Omental fat pad (tissue), 4 donors: Measurements from ENCODE around the gene ALG5. TPM values are rescaled to one million over a fixed set of nuclear protein-coding genes. Genes with fewer than 3 reads are reported as not detected.

ENCODE experiments used
- ATAC-seq: fragments of 150-250 bp; one replicate; pipeline ENCODE4 v1.9.1; 2016; ENCODE audit warnings: mild to moderate bottlenecking, moderate library complexity; ENCODE audit not compliant: low FRiP score
- DNase-seq: peaks from one replicate; pipeline ENCODE4 v3.0.0-alpha.2; 2019; ENCODE audit warnings: low spot score
- total RNA-seq, 4 donors: library from RNA; depleted of rRNA; stranded (reverse); fragments of >200 nt; gene quantifications; one replicate each; pipeline ENCODE4 v1.1.0, GENCODE V29; 2016
- TF ChIP-seq, protein P1 (sequence below), 3 donors: fragments of 450-650 bp; IDR thresholded peaks; one replicate each; pipeline ENCODE4 v1.5.1; 2016 to 2017; ENCODE audit warnings: antibody characterized with exemption in 3 of 3, mild to moderate bottlenecking in 3 of 3, moderate library complexity in 2 of 3

The ALG5 gene
- total RNA-seq, 4 donors from 2014 or later: 21.0 to 41.3 (median 29.4) TPM

DNA sequence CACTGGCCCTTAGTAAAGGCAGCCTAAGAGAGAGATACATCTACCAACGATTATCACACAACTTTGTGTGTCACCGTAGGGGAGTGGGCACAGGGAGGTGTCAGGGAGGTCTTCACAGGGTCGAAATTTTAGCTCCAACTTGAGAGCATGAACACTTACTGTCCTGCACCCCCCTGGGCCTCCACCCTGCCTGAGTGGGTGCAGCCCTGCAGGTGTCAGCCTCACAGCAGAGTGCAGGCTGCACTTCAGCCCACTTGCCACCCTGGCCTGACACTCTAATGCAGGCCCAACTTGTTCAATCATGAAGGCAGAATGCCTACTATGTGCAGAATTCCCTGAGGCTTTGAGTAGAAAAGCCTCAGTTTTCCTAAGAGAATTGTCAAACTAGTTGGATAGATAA is 75.1 kb downstream of the ALG5 start:
- TF ChIP-seq, protein P1, sequence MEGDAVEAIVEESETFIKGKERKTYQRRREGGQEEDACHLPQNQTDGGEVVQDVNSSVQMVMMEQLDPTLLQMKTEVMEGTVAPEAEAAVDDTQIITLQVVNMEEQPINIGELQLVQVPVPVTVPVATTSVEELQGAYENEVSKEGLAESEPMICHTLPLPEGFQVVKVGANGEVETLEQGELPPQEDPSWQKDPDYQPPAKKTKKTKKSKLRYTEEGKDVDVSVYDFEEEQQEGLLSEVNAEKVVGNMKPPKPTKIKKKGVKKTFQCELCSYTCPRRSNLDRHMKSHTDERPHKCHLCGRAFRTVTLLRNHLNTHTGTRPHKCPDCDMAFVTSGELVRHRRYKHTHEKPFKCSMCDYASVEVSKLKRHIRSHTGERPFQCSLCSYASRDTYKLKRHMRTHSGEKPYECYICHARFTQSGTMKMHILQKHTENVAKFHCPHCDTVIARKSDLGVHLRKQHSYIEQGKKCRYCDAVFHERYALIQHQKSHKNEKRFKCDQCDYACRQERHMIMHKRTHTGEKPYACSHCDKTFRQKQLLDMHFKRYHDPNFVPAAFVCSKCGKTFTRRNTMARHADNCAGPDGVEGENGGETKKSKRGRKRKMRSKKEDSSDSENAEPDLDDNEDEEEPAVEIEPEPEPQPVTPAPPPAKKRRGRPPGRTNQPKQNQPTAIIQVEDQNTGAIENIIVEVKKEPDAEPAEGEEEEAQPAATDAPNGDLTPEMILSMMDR (IDR thresholded peaks at IDR 0.05): no peak
- DNase-seq: no peak
- ATAC-seq: no peak

DNA sequence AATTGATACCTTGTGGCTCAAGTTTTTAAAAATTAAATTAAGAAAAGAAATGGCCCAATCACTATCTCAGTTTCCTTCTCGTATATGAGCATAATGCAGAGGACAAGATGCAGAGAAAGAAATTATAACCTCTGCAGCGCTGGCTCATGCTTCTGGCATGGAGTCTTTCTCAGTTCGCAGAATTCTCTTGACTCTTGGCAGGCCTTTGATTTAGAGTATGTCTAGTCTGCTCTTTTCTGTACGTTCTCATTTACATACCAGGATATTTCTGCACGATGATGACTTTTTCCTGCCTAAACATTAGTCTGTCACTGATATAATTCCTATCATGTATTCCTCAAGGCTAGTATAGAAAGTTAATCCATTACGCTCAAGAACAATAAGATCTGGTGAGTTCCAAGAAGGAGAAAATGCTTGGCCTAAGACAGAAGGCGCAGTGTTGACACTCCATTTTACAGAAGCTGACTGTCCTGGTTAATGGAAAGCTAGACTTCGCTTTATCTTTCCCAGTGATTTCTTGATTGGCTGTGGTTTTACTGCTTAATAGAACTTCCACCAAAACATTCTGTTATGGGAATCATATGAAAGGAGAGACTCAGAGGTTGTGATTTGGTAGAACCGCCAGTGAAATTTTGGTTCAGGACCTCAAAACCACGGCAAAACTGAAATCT is 77.4 kb downstream of the ALG5 start:
- ATAC-seq (no peak), DNase-seq (no peak)
- TF ChIP-seq, protein P1 (IDR thresholded peaks at IDR 0.05): no peak

DNA sequence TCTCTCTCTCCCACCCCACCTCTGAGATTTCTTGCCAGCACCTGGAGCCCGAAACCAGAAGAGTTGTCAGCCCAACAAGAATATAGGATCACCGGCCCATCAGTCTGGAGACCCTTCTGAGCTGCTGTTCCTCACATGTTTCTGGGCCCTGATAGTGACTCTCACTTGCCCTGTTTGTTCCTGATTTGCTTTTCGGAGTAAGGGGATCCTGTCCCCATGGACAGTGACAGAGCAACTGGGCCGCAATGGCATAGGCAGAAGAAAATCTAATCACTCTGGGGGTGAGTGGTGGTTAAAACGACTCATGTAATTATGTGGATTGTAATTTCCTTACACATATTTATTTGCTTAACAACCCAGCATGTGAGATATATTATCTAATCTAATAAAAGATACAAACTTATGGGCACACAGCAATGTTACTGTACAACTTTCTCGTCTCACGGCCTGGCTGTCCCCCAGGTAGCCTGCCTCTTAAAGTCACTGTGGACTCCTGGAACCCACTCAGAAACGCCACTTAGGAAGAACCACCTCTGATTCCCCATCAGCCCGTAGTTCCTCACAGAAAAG is 78.4 kb downstream of the ALG5 start:
- DNase-seq (no peak), ATAC-seq (peak; percentile 14)
- TF ChIP-seq, protein P1 (IDR thresholded peaks at IDR 0.05): no peak

DNA sequence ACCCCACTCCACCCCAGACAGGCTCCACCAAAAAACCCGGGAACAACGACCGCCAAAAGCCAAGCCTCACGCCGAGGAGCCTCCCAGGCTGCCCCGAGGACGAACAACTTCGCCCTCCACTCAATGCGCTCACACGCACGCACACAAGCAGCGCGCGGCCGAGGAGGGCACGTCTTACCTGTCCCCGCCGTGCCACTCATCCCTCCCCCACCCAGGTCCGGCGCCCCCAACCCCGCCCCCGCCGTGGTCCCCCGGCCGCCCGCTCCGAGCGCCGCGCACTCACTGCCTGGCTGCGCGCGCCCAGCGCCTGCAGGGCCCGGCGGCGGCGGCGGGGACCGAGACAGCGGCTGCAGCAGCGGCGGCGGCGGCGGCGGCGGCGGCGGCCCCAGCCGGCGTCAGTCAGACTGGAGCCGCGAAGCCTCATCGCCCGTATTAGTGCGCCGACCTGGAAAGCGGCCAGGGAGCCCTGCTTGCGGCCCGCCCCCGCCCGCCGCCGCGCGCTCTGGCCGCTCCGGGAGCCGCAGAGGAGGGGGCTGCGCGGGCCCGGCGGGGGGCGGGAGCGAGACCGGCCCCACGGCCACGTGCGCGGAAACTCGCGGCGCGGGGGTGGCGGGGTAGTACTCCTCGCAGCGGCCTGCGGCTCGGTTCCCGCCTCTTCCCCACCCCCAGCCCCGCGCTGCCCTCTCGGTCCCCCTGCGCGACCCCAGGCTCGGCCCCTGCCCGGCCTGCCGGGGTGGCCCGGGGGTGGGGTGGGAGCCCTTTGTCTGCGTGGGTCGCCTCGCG is 79.1 kb downstream of the ALG5 start, which contains the start of gene SMAD9:
Gene SMAD9, minus strand, starts transcription at position 406 of the 783 bp plus-strand sequence. CDS start 40,549 bp downstream, outside the sequence.
- ATAC-seq (peak; percentile 56), DNase-seq (peak; percentile 75)
- TF ChIP-seq, protein P1 (IDR thresholded peaks at IDR 0.05): no peak

DNA sequence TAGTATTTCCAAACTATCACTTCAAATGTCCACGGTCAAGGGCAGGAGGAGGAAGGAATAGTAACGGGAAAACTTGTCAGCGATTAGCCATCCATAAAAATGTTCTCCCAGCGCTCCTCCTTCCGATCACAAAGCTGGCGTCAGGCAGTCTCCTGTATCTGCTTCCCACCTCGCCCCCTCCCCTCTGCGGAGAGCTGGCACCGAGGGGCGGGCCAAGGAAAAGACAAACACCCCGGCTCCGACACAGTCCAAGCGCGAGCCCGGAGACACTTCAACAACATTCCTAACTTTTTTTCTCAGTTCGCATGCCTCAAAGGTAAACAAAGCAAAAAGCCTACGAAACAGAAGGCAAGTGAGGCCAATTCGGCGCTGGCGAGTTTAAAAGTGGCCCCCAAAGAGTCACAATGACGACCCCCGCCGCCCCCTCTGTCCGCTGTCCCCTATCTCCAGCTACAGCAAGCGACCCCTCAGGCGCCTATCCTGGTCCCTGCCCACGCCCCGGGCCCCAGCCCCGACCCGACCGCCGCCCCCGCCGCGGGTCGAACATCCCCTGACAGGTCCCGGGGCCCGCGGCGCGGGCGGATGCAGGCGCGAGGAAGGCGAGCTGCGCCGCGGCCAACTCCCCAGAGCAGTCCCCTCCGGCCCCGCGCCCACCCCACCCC is 79.8 kb downstream of the ALG5 start:
- no peak for DNase-seq
- TF ChIP-seq, protein P1 (IDR thresholded peaks at IDR 0.05): no peak
- peak; percentile 67 for ATAC-seq

DNA sequence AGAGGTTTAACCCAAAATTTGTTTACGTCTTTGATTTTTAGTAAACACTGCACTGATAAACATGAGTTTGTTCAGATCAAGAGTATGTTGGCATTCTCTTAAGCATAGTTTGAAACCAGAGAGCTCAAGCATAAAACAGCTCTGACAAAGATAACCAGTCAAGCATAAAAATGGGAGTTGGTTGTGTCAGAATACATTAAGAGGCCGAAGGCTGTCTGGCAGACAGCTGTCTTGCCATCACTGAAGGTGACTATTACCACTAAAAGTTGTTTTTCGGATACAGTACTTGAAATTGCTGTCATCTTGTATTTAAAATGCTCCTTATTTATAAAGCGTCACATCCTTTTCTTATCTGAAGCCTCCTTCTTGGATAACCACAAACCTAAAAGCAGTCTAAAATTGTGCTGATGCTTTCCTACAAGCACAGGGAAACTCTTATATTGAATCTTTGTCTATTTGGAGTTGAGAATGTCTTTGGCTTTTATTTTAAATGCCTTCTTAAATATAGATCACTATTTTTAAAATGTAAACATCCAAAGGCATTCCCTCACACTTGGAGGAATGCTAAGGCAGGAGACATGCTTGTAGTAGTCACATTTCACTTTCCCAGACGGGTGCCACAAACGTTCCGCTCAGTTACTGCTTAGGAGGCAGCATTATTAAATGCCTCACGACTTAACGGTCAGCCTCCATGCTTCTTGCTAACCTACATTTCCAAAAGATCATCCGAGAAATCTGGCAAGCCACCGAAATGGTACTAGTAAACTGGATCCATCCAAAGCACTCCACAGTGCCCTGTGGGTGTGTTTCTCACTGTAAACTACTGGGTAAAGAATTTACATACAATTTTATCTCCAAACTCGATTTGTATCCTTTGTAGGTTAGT is 80.7 kb downstream of the ALG5 start:
- TF ChIP-seq, protein P1 (IDR thresholded peaks at IDR 0.05): no peak
- ATAC-seq: no peak
- DNase-seq: no peak
